MCF 10A (cell line): Measurements from ENCODE around the gene INPP4A. TPM values are rescaled to one million over a fixed set of nuclear protein-coding genes. Genes with fewer than 3 reads are reported as not detected.

Source experiments
- BruUV-seq: library from RNA; stranded (reverse); fragments of 400-500 nt; replicated peaks from 2 replicates; lab custom pipeline; 2021; lab: Mats Ljungman, UMichigan
- CTCF ChIA-PET: fragments of 300-600 bp; sonication (Branson Sonifier 250); formaldehyde crosslinking; extraction: SDS; loops from one replicate; lab custom pipeline; 2021; ENCODE audit warnings: antibody characterized with exemption, inconsistent platforms; lab: Yijun Ruan, JAX
- POLR2A ChIA-PET: fragments of 300-600, 350-650 bp; sonication (Branson Sonifier 250); formaldehyde crosslinking; extraction: SDS; loops from one replicate; lab custom pipeline; 2020; ENCODE audit warnings: antibody characterized with exemption, inconsistent platforms; lab: Yijun Ruan, JAX
- DNase-seq: peaks from one replicate; pipeline ENCODE4 v3.0.0-alpha.2; 2018; ENCODE audit not compliant: unreplicated experiment
- H3K27ac Mint-ChIP-seq: one replicate; pipeline ENCODE4 v1.8.0; 2022; ENCODE audit warnings: mild to moderate bottlenecking, low read depth, mixed read lengths; ENCODE audit not compliant: unreplicated experiment
- H3K27me3 Mint-ChIP-seq: one replicate; pipeline ENCODE4 v1.8.0; 2022; ENCODE audit warnings: mixed read lengths; ENCODE audit not compliant: insufficient read depth, unreplicated experiment
- H3K36me3 Mint-ChIP-seq: one replicate; pipeline ENCODE4 v1.8.0; 2022; ENCODE audit warnings: mild to moderate bottlenecking, moderate library complexity, mixed read lengths; ENCODE audit not compliant: insufficient read depth, unreplicated experiment
- H3K4me1 Mint-ChIP-seq: one replicate; pipeline ENCODE4 v1.8.0; 2022; ENCODE audit warnings: mixed read lengths; ENCODE audit not compliant: insufficient read depth, unreplicated experiment
- H3K4me3 Mint-ChIP-seq: one replicate; pipeline ENCODE4 v1.8.0; 2022; ENCODE audit warnings: mild to moderate bottlenecking, moderate library complexity, mixed read lengths; ENCODE audit not compliant: unreplicated experiment
- H3K9me3 Mint-ChIP-seq: one replicate; pipeline ENCODE4 v1.8.0; 2022; ENCODE audit warnings: mixed read lengths; ENCODE audit not compliant: unreplicated experiment
- intact Hi-C: fragments of 100-400 bp; cut with micrococcal nuclease; formaldehyde crosslinking; loops from 2 replicates; pipeline ENCODE4 v1.14.1; 2022
- total RNA-seq: library from RNA; stranded (reverse); gene quantifications from 2 replicates; pipeline ENCODE4 v1.2.3, GENCODE V29; 2022
- TF ChIP-seq, protein P1 (sequence below): fragments of 200-600 bp; IDR thresholded peaks from one replicate; pipeline ENCODE4 v1.8.0; 2022; ENCODE audit warnings: antibody characterized with exemption, mild to moderate bottlenecking; ENCODE audit not compliant: unreplicated experiment

The INPP4A gene
- total RNA-seq, 1 experiment from 2014 or later, result 21.5 TPM

DNA sequence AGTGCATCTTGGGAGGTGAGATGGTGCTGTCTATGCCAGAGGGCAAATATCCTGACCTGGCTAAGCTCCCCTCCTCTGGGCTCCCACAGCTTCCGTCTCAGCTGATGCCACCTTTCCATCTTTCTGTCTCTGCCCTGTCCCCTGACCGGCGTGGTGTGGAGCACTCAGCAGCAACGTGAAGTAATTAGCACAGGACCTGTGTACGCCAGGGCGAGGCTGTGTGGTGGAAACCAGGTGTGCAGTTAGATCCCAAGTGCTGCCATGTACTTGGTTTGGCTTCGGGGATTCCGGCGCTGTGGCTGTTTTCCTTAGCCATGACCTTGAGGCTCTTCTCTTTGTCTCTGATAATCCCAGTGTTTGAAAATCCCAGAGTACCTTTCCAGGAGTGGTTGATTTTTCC lies 127.1 kb downstream of the INPP4A start:
- no peak overlapping the region for H3K27ac Mint-ChIP-seq
- peaks cover 31% of the 10 kb centered on the region for H3K36me3 Mint-ChIP-seq
- ChIA-PET POLR2A (interaction anchor here (1.0 kb wide), 1 partner anchor 12 kb away, joined by 3 read pairs; no protein-coding TSS in a partner anchor), CTCF (interaction anchor here (0.6 to 1.9 kb wide), 3 partner anchors 12 to 43 kb away, joined by 3 to 4 read pairs (median 3); no protein-coding TSS in a partner anchor)
- no peaks in the 10 kb centered on the region for H3K9me3 Mint-ChIP-seq
- H3K4me3 Mint-ChIP-seq, result no peak overlapping the region
- TF ChIP-seq, protein P1, sequence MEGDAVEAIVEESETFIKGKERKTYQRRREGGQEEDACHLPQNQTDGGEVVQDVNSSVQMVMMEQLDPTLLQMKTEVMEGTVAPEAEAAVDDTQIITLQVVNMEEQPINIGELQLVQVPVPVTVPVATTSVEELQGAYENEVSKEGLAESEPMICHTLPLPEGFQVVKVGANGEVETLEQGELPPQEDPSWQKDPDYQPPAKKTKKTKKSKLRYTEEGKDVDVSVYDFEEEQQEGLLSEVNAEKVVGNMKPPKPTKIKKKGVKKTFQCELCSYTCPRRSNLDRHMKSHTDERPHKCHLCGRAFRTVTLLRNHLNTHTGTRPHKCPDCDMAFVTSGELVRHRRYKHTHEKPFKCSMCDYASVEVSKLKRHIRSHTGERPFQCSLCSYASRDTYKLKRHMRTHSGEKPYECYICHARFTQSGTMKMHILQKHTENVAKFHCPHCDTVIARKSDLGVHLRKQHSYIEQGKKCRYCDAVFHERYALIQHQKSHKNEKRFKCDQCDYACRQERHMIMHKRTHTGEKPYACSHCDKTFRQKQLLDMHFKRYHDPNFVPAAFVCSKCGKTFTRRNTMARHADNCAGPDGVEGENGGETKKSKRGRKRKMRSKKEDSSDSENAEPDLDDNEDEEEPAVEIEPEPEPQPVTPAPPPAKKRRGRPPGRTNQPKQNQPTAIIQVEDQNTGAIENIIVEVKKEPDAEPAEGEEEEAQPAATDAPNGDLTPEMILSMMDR, result no peak
- DNase-seq, result no peak
- BruUV-seq, result no TSS peak
- intact Hi-C loops, result no loop called here
- H3K4me1 Mint-ChIP-seq, result no peaks in the 10 kb centered on the region
- H3K27me3 Mint-ChIP-seq, result no peaks in the 10 kb centered on the region

DNA sequence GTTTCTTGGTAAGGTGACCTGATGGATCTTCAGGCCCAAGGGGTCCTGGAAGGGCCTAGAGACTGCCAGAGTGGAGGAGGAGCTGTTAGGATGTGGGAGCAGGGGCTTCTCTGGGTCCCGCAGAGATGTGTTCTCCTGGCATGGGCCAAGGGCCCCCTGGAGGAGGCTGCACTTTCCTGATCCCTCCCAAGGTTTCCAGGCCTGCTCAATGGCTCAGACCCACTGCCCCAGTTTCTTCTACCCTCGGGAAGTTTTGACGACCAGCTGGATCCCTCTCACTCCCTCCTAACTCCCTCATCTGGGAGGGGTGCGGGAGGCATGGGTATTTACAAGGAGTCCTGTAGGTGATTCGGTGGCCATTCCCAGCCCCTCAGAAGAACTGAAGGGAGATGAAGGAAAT lies 127.6 kb downstream of the INPP4A start:
- H3K4me1 Mint-ChIP-seq, result no peaks in the 10 kb centered on the region
- TF ChIP-seq, protein P1, result no peak
- ChIA-PET POLR2A (no interaction called here), CTCF (interaction anchor here (0.6 to 0.8 kb wide), 2 partner anchors 9 to 44 kb away, joined by 3 read pairs; no protein-coding TSS in a partner anchor)
- BruUV-seq, result no TSS peak
- intact Hi-C loops, result no loop called here
- H3K4me3 Mint-ChIP-seq, result no peak overlapping the region
- DNase-seq, result no peak
- H3K9me3 Mint-ChIP-seq, result no peaks in the 10 kb centered on the region
- H3K36me3 Mint-ChIP-seq, result peaks cover 26% of the 10 kb centered on the region
- no peaks in the 10 kb centered on the region for H3K27me3 Mint-ChIP-seq
- no peak overlapping the region for H3K27ac Mint-ChIP-seq

DNA sequence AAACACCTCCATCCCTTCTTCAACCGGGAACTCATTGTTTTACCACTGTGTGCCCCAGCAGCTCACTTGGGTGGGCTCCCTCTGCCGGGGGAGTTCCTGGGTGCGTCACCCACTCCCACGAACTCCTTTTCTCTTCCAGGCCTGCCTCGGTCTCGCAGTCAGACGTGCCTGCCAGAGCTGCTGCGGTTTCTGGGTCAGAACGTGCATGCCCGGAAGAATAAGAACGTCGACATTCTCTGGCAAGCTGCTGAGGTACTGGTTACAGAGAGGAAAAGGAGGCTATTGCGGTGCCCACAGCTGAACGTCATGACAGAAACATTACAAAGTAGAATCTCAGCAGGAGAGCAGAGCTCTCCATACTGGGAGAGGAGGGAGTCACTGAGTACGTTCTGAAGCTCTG lies 128.0 kb downstream of the INPP4A start:
- ChIA-PET CTCF (interaction anchor here (0.8 kb wide), 1 partner anchor 10 kb away, joined by 3 read pairs; no protein-coding TSS in a partner anchor), POLR2A (no interaction called here)
- no TSS peak for BruUV-seq
- no peak for DNase-seq
- Mint-ChIP-seq H3K27me3 (no peaks in the 10 kb centered on the region), H3K4me3 (no peak overlapping the region), H3K36me3 (peaks cover 26% of the 10 kb centered on the region), H3K4me1 (no peaks in the 10 kb centered on the region), H3K9me3 (no peaks in the 10 kb centered on the region), H3K27ac (no peak overlapping the region)
- intact Hi-C loops, result no loop called here
- TF ChIP-seq, protein P1, result no peak

GRCh38 chr2:98573426-98573825 lies 128.8 kb downstream of the INPP4A start:
- Mint-ChIP-seq H3K9me3 (no peaks in the 10 kb centered on the region), H3K4me1 (no peaks in the 10 kb centered on the region), H3K27me3 (no peaks in the 10 kb centered on the region), H3K36me3 (peaks cover 26% of the 10 kb centered on the region), H3K27ac (no peak overlapping the region), H3K4me3 (no peak overlapping the region)
- TF ChIP-seq, protein P1, result no peak
- intact Hi-C loops, result no loop called here
- POLR2A ChIA-PET, result no interaction called here
- BruUV-seq, result no TSS peak
- CTCF ChIA-PET, result interaction anchor here (0.6 kb wide), 1 partner anchor 182 kb away, joined by 3 read pairs; no protein-coding TSS in a partner anchor
- no peak for DNase-seq
